Hepatocyte (in vitro differentiated cells): Measurements from ENCODE around the gene MMP15. TPM values are rescaled to one million over a fixed set of nuclear protein-coding genes. Genes with fewer than 3 reads are reported as not detected.

ENCODE experiments used
- DNase-seq: peaks from one replicate; pipeline ENCODE4 v3.0.0-alpha.2; 2016; ENCODE audit warnings: low spot score
- H2AFZ ChIP-seq: fragments of 200-600 bp; sonication (generic); 2 replicates; pipeline ENCODE4 v1.6.0; 2016; ENCODE audit warnings: antibody characterized with exemption, mild to moderate bottlenecking
- H3K27ac ChIP-seq: fragments of 200-600 bp; sonication (generic); 2 replicates; pipeline ENCODE4 v1.5.1; 2016; ENCODE audit warnings: mild to moderate bottlenecking
- H3K27me3 ChIP-seq: fragments of 200-600 bp; sonication (generic); 2 replicates; pipeline ENCODE4 v1.6.1; 2016
- H3K36me3 ChIP-seq: fragments of 200-600 bp; sonication (generic); replicated peaks from 2 replicates; pipeline ENCODE4 v1.5.1; 2016; ENCODE audit warnings: low read depth; ENCODE audit not compliant: insufficient read depth
- H3K4me1 ChIP-seq: fragments of 200-600 bp; sonication (generic); 2 replicates; pipeline ENCODE4 v1.5.1; 2016; ENCODE audit warnings: mild to moderate bottlenecking, moderate library complexity; ENCODE audit not compliant: insufficient read depth
- H3K4me2 ChIP-seq: fragments of 200-600 bp; sonication (generic); 2 replicates; pipeline ENCODE4 v1.6.0; 2016
- H3K4me3 ChIP-seq: fragments of 200-600 bp; sonication (generic); 2 replicates; pipeline ENCODE4 v1.5.1; 2016; ENCODE audit warnings: mild to moderate bottlenecking
- H3K79me2 ChIP-seq: fragments of 200-600 bp; sonication (generic); 2 replicates; pipeline ENCODE4 v1.6.0; 2017; ENCODE audit warnings: mild to moderate bottlenecking
- H3K9me2 ChIP-seq: fragments of 200-600 bp; sonication (generic); replicated peaks from 2 replicates; pipeline ENCODE4 v1.6.0; 2017; ENCODE audit warnings: mild to moderate bottlenecking; ENCODE audit not compliant: insufficient read depth
- H3K9me3 ChIP-seq: fragments of 200-600 bp; sonication (generic); 2 replicates; pipeline ENCODE4 v1.5.1; 2016; ENCODE audit warnings: low read depth, mild to moderate bottlenecking
- H4K20me1 ChIP-seq: fragments of 200-600 bp; sonication (generic); 2 replicates; pipeline ENCODE4 v1.6.0; 2016; ENCODE audit warnings: mild to moderate bottlenecking; ENCODE audit not compliant: insufficient read depth, poor library complexity, severe bottlenecking
- CTCF ChIP-seq: fragments of 200-600 bp; sonication (generic); IDR thresholded peaks from 2 replicates; pipeline ENCODE4 v1.5.1; 2016; ENCODE audit warnings: antibody characterized with exemption, mild to moderate bottlenecking; ENCODE audit not compliant: poor library complexity
- EZH2 ChIP-seq: fragments of 200-600 bp; sonication (generic); IDR thresholded peaks from 2 replicates; pipeline ENCODE4 v1.6.1; 2016; ENCODE audit warnings: antibody characterized with exemption, mild to moderate bottlenecking, borderline replicate concordance
- EZH2phosphoT487 ChIP-seq: fragments of 200-600 bp; sonication (generic); IDR thresholded peaks from one replicate; pipeline ENCODE4 v1.6.1; 2018; ENCODE audit warnings: antibody characterized with exemption, mild to moderate bottlenecking, low read depth, moderate library complexity; ENCODE audit not compliant: unreplicated experiment, severe bottlenecking
- WGBS: methylation state at CpG from one replicate; pipeline ENCODE4 v1.1.6; 2016; ENCODE audit warnings: low lambda C conversion rate; ENCODE audit errors: missing lambda C conversion rate; 5-methylcytosine and 5-hydroxymethylcytosine counted together
- polyA plus RNA-seq: library from polyadenylated mRNA; unstranded; fragments of >200 nt; fragmentation: Nextera tagmentation; extraction: Ambion mirVana; gene quantifications from 2 replicates; pipeline ENCODE4 v1.2.1, GENCODE V29; 2016
- total RNA-seq: library from RNA; depleted of rRNA; stranded (reverse); fragments of >200 nt; gene quantifications from 2 replicates; pipeline ENCODE4 v1.2.3, GENCODE V29; 2014

The MMP15 gene
- total and polyA plus RNA-seq, 2 experiments from 2014 or later: 39.0 to 56.1 TPM

- Histone ChIP-seq H3K4me1 (peaks cover 10% of the 10 kb centered on the region), H2AFZ (no peak overlapping the region), H3K27ac (no peak overlapping the region), H4K20me1 (peaks cover 5% of the 10 kb centered on the region), H3K36me3 (no peaks in the 10 kb centered on the region), H3K9me3 (no peaks in the 10 kb centered on the region), H3K9me2 (no peaks in the 10 kb centered on the region), H3K4me2 (no peak overlapping the region), H3K27me3 (no peaks in the 10 kb centered on the region), H3K79me2 (peaks cover 4% of the 10 kb centered on the region), H3K4me3 (no peak overlapping the region)
- no peak for DNase-seq
- 96% methylated on average over 16 of the region's 16 CpGs for WGBS
- TF ChIP-seq CTCF: no peak
- TF ChIP-seq EZH2phosphoT487: no peak
- no peak for TF ChIP-seq EZH2
Measured at GRCh38 chr16:58037365-58038057, 12.0 kb downstream of the MMP15 start.

GRCh38 chr16:58038219-58038641 is 12.7 kb downstream of the MMP15 start:
- no peaks in the 10 kb centered on the region for H3K9me2 ChIP-seq
- H2AFZ ChIP-seq: no peak overlapping the region
- TF ChIP-seq CTCF: no peak
- no peak for TF ChIP-seq EZH2
- no peak for TF ChIP-seq EZH2phosphoT487
- no peak for DNase-seq
- H3K4me2 ChIP-seq: no peak overlapping the region
- no peak overlapping the region for H3K4me3 ChIP-seq
- H3K27me3 ChIP-seq: no peaks in the 10 kb centered on the region
- WGBS: 95% methylated on average over 20 of the region's 20 CpGs
- H3K36me3 ChIP-seq: no peaks in the 10 kb centered on the region
- peaks cover 4% of the 10 kb centered on the region for H3K79me2 ChIP-seq
- H3K27ac ChIP-seq: no peak overlapping the region
- peaks cover 1% of the 10 kb centered on the region for H4K20me1 ChIP-seq
- no peaks in the 10 kb centered on the region for H3K9me3 ChIP-seq
- H3K4me1 ChIP-seq: peaks cover 2% of the 10 kb centered on the region

GRCh38 chr16:58039829-58040495 is 14.4 kb downstream of the MMP15 start:
- H2AFZ ChIP-seq: no peak overlapping the region

More at GRCh38 chr16:58039829-58040495, 14.4 kb downstream of the MMP15 start:
- H4K20me1 ChIP-seq: no peaks in the 10 kb centered on the region
- no peaks in the 10 kb centered on the region for H3K9me2 ChIP-seq
- peaks cover 4% of the 10 kb centered on the region for H3K79me2 ChIP-seq
- no peak for DNase-seq
- H3K36me3 ChIP-seq: no peaks in the 10 kb centered on the region
- H3K4me2 ChIP-seq: no peak overlapping the region
- 97% methylated on average over 26 of the region's 26 CpGs for WGBS
- H3K27ac ChIP-seq: no peak overlapping the region
- no peaks in the 10 kb centered on the region for H3K9me3 ChIP-seq
- no peaks in the 10 kb centered on the region for H3K27me3 ChIP-seq
- no peaks in the 10 kb centered on the region for H3K4me1 ChIP-seq
- no peak overlapping the region for H3K4me3 ChIP-seq
- TF ChIP-seq CTCF (no peak), EZH2phosphoT487 (no peak), EZH2 (no peak)
